Activated CD8-positive, alpha-beta memory T cell treated with anti-CD3 and anti-CD28 coated beads, Interleukin-2, amount 50 U/mL, for 48 hours (primary cell): ENCODE data around the gene SERINC2.

Source experiments
- DNase-seq: peaks from one replicate; pipeline ENCODE4 v3.0.0-alpha.2; 2020

Gene SERINC2

GRCh38 chr1:31416101-31416736 is 3.2 kb downstream of the SERINC2 start:
- no peak for DNase-seq

- DNase-seq = no peak
Observed at GRCh38 chr1:31417148-31417547, 4.1 kb downstream of the SERINC2 start.

- no peak for DNase-seq
Observed at GRCh38 chr1:31418626-31419323, 5.8 kb downstream of the SERINC2 start.

- DNase-seq = no peak
Observed at GRCh38 chr1:31420716-31421115, 7.7 kb downstream of the SERINC2 start.

- DNase-seq = no peak
Observed at GRCh38 chr1:31421371-31422040, 8.5 kb downstream of the SERINC2 start.

- DNase-seq = peak; percentile 89
Observed at GRCh38 chr1:31422505-31423319, 9.7 kb downstream of the SERINC2 start.

GRCh38 chr1:31423418-31423947 is 10.5 kb downstream of the SERINC2 start:
- DNase-seq = no peak

GRCh38 chr1:31424568-31424967 is 11.6 kb downstream of the SERINC2 start:
- no peak for DNase-seq

GRCh38 chr1:31425301-31426081 is 12.5 kb downstream of the SERINC2 start:
- no peak for DNase-seq

GRCh38 chr1:31426249-31426922 is 13.4 kb downstream of the SERINC2 start:
- no peak for DNase-seq

GRCh38 chr1:31427322-31427721 is 14.3 kb downstream of the SERINC2 start:
- no peak for DNase-seq

GRCh38 chr1:31428436-31429221 is 15.6 kb downstream of the SERINC2 start:
- DNase-seq = no peak

- no peak for DNase-seq
Observed at GRCh38 chr1:31429583-31429982, 16.6 kb downstream of the SERINC2 start.

GRCh38 chr1:31431351-31432257 is 18.6 kb downstream of the SERINC2 start:
- peak; percentile 17 for DNase-seq

- peak; percentile 35 for DNase-seq
Observed at GRCh38 chr1:31432592-31433395, 19.8 kb downstream of the SERINC2 start.

GRCh38 chr1:31433396-31433930 is 20.4 kb downstream of the SERINC2 start:
- DNase-seq = peak; percentile 8

GRCh38 chr1:31434101-31434871 is 21.3 kb downstream of the SERINC2 start:
- DNase-seq = no peak

- DNase-seq = no peak
Observed at GRCh38 chr1:31434979-31435378, 22.0 kb downstream of the SERINC2 start.
